Measurements from ENCODE around the gene CHIT1.

Gene CHIT1

GRCh38 chr1:203215573-203215972, 13.9 kb downstream of the CHIT1 start:
- FAIRE-seq = no peak

GRCh38 chr1:203214871-203215270, 14.6 kb downstream of the CHIT1 start:
- FAIRE-seq = no peak

- FAIRE-seq = no peak
Observed at GRCh38 chr1:203213126-203213525, 16.3 kb downstream of the CHIT1 start.

GRCh38 chr1:203211812-203212211, 17.7 kb downstream of the CHIT1 start:
- no peak for FAIRE-seq

GRCh38 chr1:203210988-203211387, 18.5 kb downstream of the CHIT1 start:
- FAIRE-seq = no peak

GRCh38 chr1:203210350-203210749, 19.1 kb downstream of the CHIT1 start:
- FAIRE-seq = no peak

- no peak for FAIRE-seq
Observed at GRCh38 chr1:203208181-203208580, 21.3 kb downstream of the CHIT1 start.

GRCh38 chr1:203207751-203208150, 21.7 kb downstream of the CHIT1 start:
- FAIRE-seq = no peak

- FAIRE-seq = no peak
Observed at GRCh38 chr1:203206129-203206687, 23.3 kb downstream of the CHIT1 start.

GRCh38 chr1:203204756-203205155, 24.7 kb downstream of the CHIT1 start:
- no peak for FAIRE-seq

- FAIRE-seq = no peak
Observed at GRCh38 chr1:203202431-203203245, 26.8 kb downstream of the CHIT1 start.

- no peak for FAIRE-seq
Observed at GRCh38 chr1:203201516-203202205, 27.8 kb downstream of the CHIT1 start.

GRCh38 chr1:203200916-203201315, 28.6 kb downstream of the CHIT1 start:
- FAIRE-seq = no peak

GRCh38 chr1:203199816-203200571, 29.5 kb downstream of the CHIT1 start:
- no peak for FAIRE-seq

- no peak for FAIRE-seq
Observed at GRCh38 chr1:203199481-203199815, 30.0 kb downstream of the CHIT1 start.

GRCh38 chr1:203199002-203199401, 30.5 kb downstream of the CHIT1 start:
- no peak for FAIRE-seq

- FAIRE-seq = no peak
Observed at GRCh38 chr1:203197625-203198024, 31.8 kb downstream of the CHIT1 start.

GRCh38 chr1:203196371-203196770, 33.1 kb downstream of the CHIT1 start:
- FAIRE-seq = no peak

- no peak for FAIRE-seq
Observed at GRCh38 chr1:203190949-203191348, 38.5 kb downstream of the CHIT1 start.

GRCh38 chr1:203189951-203190352, 39.5 kb downstream of the CHIT1 start:
- FAIRE-seq = no peak

GRCh38 chr1:203188686-203189232, 40.7 kb downstream of the CHIT1 start:
- FAIRE-seq = no peak

GRCh38 chr1:203187689-203188264, 41.7 kb downstream of the CHIT1 start:
- no peak for FAIRE-seq

- no peak for FAIRE-seq
Observed at GRCh38 chr1:203187304-203187685, 42.2 kb downstream of the CHIT1 start.

Data from islet of Langerhans (tissue), 1 donor.